Neuronal stem cell (in vitro differentiated cells): Measurements from ENCODE around the gene FCN3.
A peak's percentile ranks its signal among the peaks of the same experiment; 100 is the strongest.
"Not testable (repeated sequence)": the region's sequence is repeated elsewhere in the genome, so short reads cannot be mapped to it uniquely, and the experiment has no call there.

Experiments used
- DNase-seq: peaks from one replicate; pipeline ENCODE4 v3.0.0-alpha.2; 2013; ENCODE audit warnings: low spot score
- H2AFZ ChIP-seq: one replicate; pipeline ENCODE4 v1.6.1; 2013; ENCODE audit warnings: mild to moderate bottlenecking, low read length, inconsistent platforms
- H2AK5ac ChIP-seq: 2 replicates; pipeline ENCODE4 v1.6.1; 2013; ENCODE audit warnings: low read depth, mild to moderate bottlenecking, inconsistent platforms, low read length, moderate library complexity, mixed read lengths
- H2BK120ac ChIP-seq: 2 replicates; pipeline ENCODE4 v1.6.1; 2013; ENCODE audit warnings: low read depth, mild to moderate bottlenecking, inconsistent platforms, low read length, moderate library complexity, mixed read lengths
- H2BK12ac ChIP-seq: one replicate; pipeline ENCODE4 v1.6.1; 2013; ENCODE audit warnings: low read length, inconsistent platforms
- H2BK15ac ChIP-seq: 2 replicates; pipeline ENCODE4 v1.6.1; 2013; ENCODE audit warnings: mild to moderate bottlenecking, low read length, inconsistent platforms, mixed read lengths
- H2BK5ac ChIP-seq: one replicate; pipeline ENCODE4 v1.6.1; 2013; ENCODE audit warnings: inconsistent platforms, mild to moderate bottlenecking, low read length, moderate library complexity
- H3K14ac ChIP-seq: one replicate; pipeline ENCODE4 v1.6.1; 2013; ENCODE audit warnings: low read length, inconsistent platforms
- H3K18ac ChIP-seq: 2 replicates; pipeline ENCODE4 v1.6.1; 2013; ENCODE audit warnings: low read length, inconsistent platforms
- H3K23ac ChIP-seq: 2 replicates; pipeline ENCODE4 v1.6.1; 2013; ENCODE audit warnings: low read depth, mild to moderate bottlenecking, mixed read lengths, low read length, inconsistent platforms; ENCODE audit not compliant: poor library complexity
- H3K27ac ChIP-seq: replicated peaks from 3 replicates; pipeline ENCODE4 v1.5.1; 2013; ENCODE audit warnings: low read length, inconsistent platforms
- H3K27me3 ChIP-seq, 3 experiments: 2 replicates each; pipeline ENCODE4 v1.6.1; 2013; ENCODE audit warnings: low read length in 3 of 3, mild to moderate bottlenecking in 2 of 3, inconsistent platforms in 1 of 3, low read depth in 1 of 3, mixed read lengths in 1 of 3, moderate library complexity in 1 of 3; ENCODE audit not compliant: control insufficient read depth in 3 of 3, insufficient read depth in 3 of 3
- H3K36me3 ChIP-seq, 2 donors: replicated peaks in 1 of 2; 2 replicates each; pipeline ENCODE4 v1.6.1; 2013; ENCODE audit warnings: low read length in 2 of 2; ENCODE audit not compliant: control insufficient read depth in 2 of 2, insufficient read depth in 2 of 2
- H3K4ac ChIP-seq: 2 replicates; pipeline ENCODE4 v1.6.1; 2013; ENCODE audit warnings: inconsistent platforms, mild to moderate bottlenecking, low read length, moderate library complexity
- H3K4me1 ChIP-seq, 2 donors: 1 replicate in 1 of 2; 2 replicates in 1 of 2; pipeline ENCODE4 v1.6.1; 2013; ENCODE audit warnings: low read length in 2 of 2, low read depth in 1 of 2; ENCODE audit not compliant: control insufficient read depth in 2 of 2, insufficient read depth in 1 of 2
- H3K4me2 ChIP-seq: one replicate; pipeline ENCODE4 v1.6.1; 2013; ENCODE audit warnings: mild to moderate bottlenecking, low read length, inconsistent platforms; ENCODE audit not compliant: insufficient read depth, poor library complexity, severe bottlenecking
- H3K4me3 ChIP-seq, 2 donors: 2 replicates each; pipeline ENCODE4 v1.5.1; 2013; ENCODE audit warnings: low read length in 2 of 2, mild to moderate bottlenecking in 2 of 2, inconsistent platforms in 1 of 2, moderate library complexity in 1 of 2
- H3K79me1 ChIP-seq: one replicate; pipeline ENCODE4 v1.6.1; 2013; ENCODE audit warnings: low read depth, mild to moderate bottlenecking, inconsistent platforms, low read length, moderate library complexity
- H3K9ac ChIP-seq: one replicate; pipeline ENCODE4 v1.6.1; 2013; ENCODE audit warnings: mild to moderate bottlenecking, low read depth, low read length, inconsistent platforms; ENCODE audit not compliant: poor library complexity
- H3K9me3 ChIP-seq, 2 donors: replicated peaks in 1 of 2; 2 replicates each; pipeline versions ENCODE3 to v1.6.1; 2013; ENCODE audit warnings: low read length in 2 of 2, mild to moderate bottlenecking in 2 of 2, inconsistent platforms in 1 of 2, low read depth in 1 of 2, mixed read lengths in 1 of 2, moderate library complexity in 1 of 2; ENCODE audit not compliant: control insufficient read depth in 2 of 2, insufficient read depth in 1 of 2
- H4K8ac ChIP-seq: one replicate; pipeline ENCODE4 v1.6.1; 2013; ENCODE audit warnings: low read depth, mild to moderate bottlenecking, inconsistent platforms, low read length, moderate library complexity
- H4K91ac ChIP-seq: one replicate; pipeline ENCODE4 v1.6.1; 2013; ENCODE audit warnings: low read length, low read depth, mild to moderate bottlenecking, inconsistent platforms; ENCODE audit not compliant: poor library complexity
- WGBS, 2 donors: extraction: QIAGEN DNeasy Blood & Tissue Kit; methylation state at CpG; one replicate each; pipeline ENCODE4 v1.1.7; 2013; ENCODE audit warnings: missing lambda C conversion rate in 2 of 2, mixed read lengths in 1 of 2; ENCODE audit not compliant: insufficient read length in 2 of 2, insufficient replicate concordance in 1 of 2; ENCODE audit errors: extremely low coverage in 2 of 2; 5-methylcytosine and 5-hydroxymethylcytosine counted together

Gene FCN3

DNA sequence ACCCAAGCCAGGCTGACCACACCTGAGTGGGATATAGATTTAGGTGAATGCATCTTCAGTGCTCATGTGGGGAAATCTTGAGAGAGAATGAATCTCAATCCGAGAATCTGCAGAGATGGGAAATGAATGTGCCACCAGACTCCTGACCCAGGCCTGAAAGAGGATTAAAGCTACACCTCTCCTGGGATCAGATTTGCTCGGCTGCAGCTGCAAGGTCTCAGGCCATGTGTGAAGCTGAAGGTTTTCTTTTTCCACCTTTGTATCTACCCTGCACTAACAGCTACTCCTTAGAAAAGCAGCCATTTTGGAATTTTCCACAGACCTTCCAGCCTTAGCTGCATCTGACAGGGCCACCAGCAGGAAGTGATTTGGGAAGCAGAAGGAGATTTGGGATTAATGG, 36.1 kb upstream of the FCN3 start:
- Histone ChIP-seq H3K9ac (no peak overlapping the region), H3K23ac (no peak overlapping the region), H3K4ac (no peak overlapping the region), H4K8ac (no peak overlapping the region), H3K4me2 (no peak overlapping the region), H3K4me3 (no peak overlapping the region), H3K36me3 (peaks cover 28 to 93% of the 10 kb centered on the region in 2 donors), H3K18ac (no peak overlapping the region), H2AFZ (no peak overlapping the region), H2BK5ac (no peak overlapping the region), H4K91ac (no peak overlapping the region), H3K27ac (no peak overlapping the region), H3K27me3 (no peaks in the 10 kb centered on the region), H3K14ac (no peak overlapping the region), H2AK5ac (no peak overlapping the region), H3K79me1 (no peaks in the 10 kb centered on the region), H3K4me1 (peaks cover 10 to 18% of the 10 kb centered on the region in 2 donors), H2BK120ac (no peak overlapping the region), H2BK15ac (no peak overlapping the region), H3K9me3 (no peaks in the 10 kb centered on the region), H2BK12ac (no peak overlapping the region)
- no CpG with 5 or more reads among the region's 2 CpGs for WGBS, 2 donors
- no peak for DNase-seq

DNA sequence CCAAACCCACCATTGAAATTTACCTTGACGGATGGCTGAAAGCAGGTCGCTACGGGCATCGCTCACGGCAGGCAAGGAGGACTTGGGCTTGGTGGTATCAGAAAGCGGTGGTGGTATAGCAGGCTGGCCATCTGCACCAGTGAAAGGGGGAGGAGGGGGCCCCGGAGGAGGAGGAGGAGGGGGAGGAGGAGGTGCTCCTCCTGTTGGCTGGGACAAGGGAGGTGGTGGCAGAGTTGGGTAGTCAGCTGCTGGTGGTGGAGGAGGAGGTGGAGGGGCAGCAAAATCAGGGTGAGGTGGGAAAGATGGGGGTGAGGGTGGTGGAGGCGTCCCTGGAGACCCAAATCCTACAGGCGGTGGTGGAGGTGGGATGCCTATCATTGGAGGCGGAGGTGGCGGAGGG, 35.0 kb upstream of the FCN3 start:
- Histone ChIP-seq H3K36me3 (peaks cover 27 to 86% of the 10 kb centered on the region in 2 donors), H3K27ac (no peak overlapping the region), H3K4me1 (peaks cover 13 to 25% of the 10 kb centered on the region in 2 donors), H3K4ac (no peak overlapping the region), H4K91ac (no peak overlapping the region), H3K4me2 (no peak overlapping the region), H2BK12ac (no peak overlapping the region), H2AFZ (no peak overlapping the region), H3K23ac (no peak overlapping the region), H3K9ac (no peak overlapping the region), H2AK5ac (no peak overlapping the region), H3K18ac (no peak overlapping the region), H2BK120ac (no peak overlapping the region), H2BK15ac (no peak overlapping the region), H2BK5ac (no peak overlapping the region), H4K8ac (no peak overlapping the region), H3K4me3 (no peak overlapping the region), H3K14ac (no peak overlapping the region), H3K27me3 (no peaks in the 10 kb centered on the region), H3K9me3 (no peaks in the 10 kb centered on the region), H3K79me1 (no peaks in the 10 kb centered on the region)
- DNase-seq, result no peak
- WGBS, 2 donors, result no CpG with 5 or more reads among the region's 11 CpGs

DNA sequence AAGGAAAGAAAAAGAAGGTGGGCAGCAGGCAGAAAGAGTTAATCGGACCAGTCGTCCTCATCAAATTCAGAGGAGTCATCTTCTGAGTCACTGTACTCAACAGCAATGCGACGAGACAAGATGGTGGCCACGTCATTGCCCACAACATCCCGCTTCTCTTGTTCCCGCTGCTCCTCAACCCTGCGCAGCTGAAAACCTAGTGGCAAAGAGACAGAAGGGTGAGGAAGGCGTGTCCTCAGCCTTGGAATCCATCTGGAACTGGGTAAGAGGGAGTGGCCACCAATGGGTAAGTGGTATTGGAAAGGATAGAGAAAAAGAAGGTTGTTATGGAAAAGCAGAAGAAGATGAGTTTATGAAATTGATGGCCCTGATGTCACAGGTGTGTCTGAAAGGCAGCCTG, 33.5 kb upstream of the FCN3 start:
- Histone ChIP-seq H3K4ac (no peak overlapping the region), H2AK5ac (peak overlapping the region; percentile 30), H3K79me1 (no peaks in the 10 kb centered on the region), H2BK12ac (no peak overlapping the region), H2BK15ac (no peak overlapping the region), H3K4me1 (peaks cover 19 to 32% of the 10 kb centered on the region in 2 donors), H4K8ac (no peak overlapping the region), H3K36me3 (peaks cover 20 to 74% of the 10 kb centered on the region in 2 donors), H3K4me2 (no peak overlapping the region), H2AFZ (no peak overlapping the region), H3K9me3 (no peaks in the 10 kb centered on the region), H2BK5ac (no peak overlapping the region), H3K27ac (no peak overlapping the region), H3K18ac (peak overlapping the region; percentile 15), H3K23ac (no peak overlapping the region), H2BK120ac (no peak overlapping the region), H4K91ac (no peak overlapping the region), H3K14ac (no peak overlapping the region), H3K4me3 (no peak overlapping the region), H3K9ac (no peak overlapping the region), H3K27me3 (no peaks in the 10 kb centered on the region)
- WGBS, 2 donors, result no CpG with 5 or more reads among the region's 9 CpGs
- no peak for DNase-seq

DNA sequence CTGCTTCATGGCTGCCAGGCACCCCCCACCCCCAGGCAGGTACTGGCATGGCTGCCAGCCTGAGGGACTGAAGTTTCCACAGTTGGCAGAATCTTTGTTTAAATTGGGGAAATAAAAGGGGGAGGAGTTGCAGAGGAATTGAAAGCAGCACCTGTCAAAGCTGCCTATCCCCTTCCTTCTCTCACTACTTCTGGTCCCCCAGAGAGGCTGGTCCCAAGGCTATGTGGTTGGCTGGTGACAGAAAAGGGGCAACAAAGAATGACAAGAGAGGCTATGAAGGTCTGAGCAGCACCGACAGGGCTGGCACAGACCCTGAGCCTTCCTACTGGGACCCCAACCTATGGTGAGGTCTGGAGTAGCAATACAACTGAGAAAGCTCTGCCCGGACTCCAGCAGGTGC, 32.2 kb upstream of the FCN3 start:
- not testable (repeated sequence) for H3K23ac ChIP-seq, H2BK15ac ChIP-seq, H3K4me3 ChIP-seq, H3K18ac ChIP-seq, H3K79me1 ChIP-seq, H3K27me3 ChIP-seq, DNase-seq, H4K8ac ChIP-seq, H2AFZ ChIP-seq, H3K14ac ChIP-seq, H2AK5ac ChIP-seq, H3K9ac ChIP-seq, H2BK5ac ChIP-seq, H3K4me2 ChIP-seq, H2BK12ac ChIP-seq, H3K4ac ChIP-seq, H3K9me3 ChIP-seq, H4K91ac ChIP-seq, H2BK120ac ChIP-seq
- H3K36me3 ChIP-seq, result peaks cover 12 to 60% of the 10 kb centered on the region in 2 donors
- peaks cover 21 to 40% of the 10 kb centered on the region in 2 donors for H3K4me1 ChIP-seq
- WGBS, 2 donors, result no CpG with 5 or more reads among the region's 2 CpGs
- peak overlapping the region; percentile 100 for H3K27ac ChIP-seq
